Heart right ventricle (tissue), 16 donors: ENCODE results near the gene IFRD2. TPM values are rescaled to one million over a fixed set of nuclear protein-coding genes. Genes with fewer than 3 reads are reported as not detected.

Experiments used
- ATAC-seq, 8 donors: fragments of 200-7000 bp; cut with Tn5 transposase; one replicate each; pipeline ENCODE4 v1.9.1; 2020; ENCODE audit warnings: mild to moderate bottlenecking in 8 of 8, moderate library complexity in 8 of 8, moderate number of reproducible peaks in 1 of 8
- DNase-seq, 2 donors: peaks; one replicate each; pipeline ENCODE4 v3.0.0-alpha.2; 2020
- H3K27ac ChIP-seq, 10 donors: fragments of 200-600 bp; sonication (generic) in 2 of 10; one replicate each; pipeline versions ENCODE4 v1.5.0 to v1.8.0; 2020 to 2022; ENCODE audit warnings: mild to moderate bottlenecking in 3 of 10
- H3K27me3 ChIP-seq, 7 donors: fragments of 200-600 bp; one replicate each; pipeline ENCODE4 v1.8.0; 2021 to 2022; ENCODE audit warnings: mild to moderate bottlenecking in 2 of 7
- H3K36me3 ChIP-seq, 9 donors: fragments of 200-600 bp; sonication (generic) in 1 of 9; one replicate each; pipeline versions ENCODE4 v1.5.0 to v1.8.0; 2020 to 2022; ENCODE audit warnings: mild to moderate bottlenecking in 2 of 9
- H3K4me1 ChIP-seq, 9 donors: fragments of 200-600 bp; sonication (generic) in 1 of 9; one replicate each; pipeline versions ENCODE4 v1.5.0 to v1.8.0; 2020 to 2022; ENCODE audit warnings: mild to moderate bottlenecking in 4 of 9
- H3K4me3 ChIP-seq, 10 donors: fragments of 200-600 bp; sonication (generic) in 2 of 10; one replicate each; pipeline versions ENCODE4 v1.5.0 to v1.8.0; 2020 to 2022; ENCODE audit warnings: mild to moderate bottlenecking in 7 of 10, moderate library complexity in 2 of 10
- H3K9me3 ChIP-seq, 11 donors: fragments of 200-600 bp in 10 of 11; sonication (generic) in 2 of 11; one replicate each; pipeline versions ENCODE4 v1.5.0 to v1.8.0; 2013 to 2022; ENCODE audit warnings: mild to moderate bottlenecking in 2 of 11, control low read depth in 1 of 11, moderate library complexity in 1 of 11
- CTCF ChIP-seq, 9 donors: fragments of 200-600 bp; sonication (generic) in 2 of 9; IDR thresholded peaks; one replicate each; pipeline versions ENCODE4 v1.5.0 to v1.8.0; 2021 to 2022; ENCODE audit warnings: antibody characterized with exemption in 9 of 9, mild to moderate bottlenecking in 5 of 9, moderate library complexity in 1 of 9
- WGBS, 2 donors: extraction: QIAGEN DNeasy Blood & Tissue Kit; methylation state at CpG; one replicate each; pipeline ENCODE4 v1.1.7; 2013; ENCODE audit warnings: inconsistent platforms in 1 of 2; 5-methylcytosine and 5-hydroxymethylcytosine counted together
- intact Hi-C, 10 donors: fragments of 100-400 bp; cut with DNase I; formaldehyde crosslinking; loops; one replicate each; pipeline versions ENCODE4 v1.11.1 to v1.14.2; 2022
- polyA plus RNA-seq, 2 donors: library from polyadenylated mRNA; stranded (reverse); fragments of 200-250 nt; gene quantifications; one replicate each; pipeline ENCODE4 v1.2.3, GENCODE V29; 2013
- total RNA-seq, 10 donors: library from RNA; stranded (reverse); fragmentation: NEBNext Ultra II Directional in 3 of 10; extraction: Animal tissue kit (Norgen Biotek cat#: 25700) in 3 of 10; gene quantifications; one replicate each; pipeline versions ENCODE4 v1.2.1 to v1.2.4, GENCODE V29; 2021 to 2023
- donor health status: Arrhythmogenic right ventricular cardiomyopathy.
- donor health status: ischemic (EF 13 %, LVEDD 7.1; RV severe dilation, severe dysfunction).
- donor health status: healthy with polysubstance abuse.
- donor health status: DM: no; HTN: yes; CAD: no.
- donor health status: DM: no; HTN: no; CAD: no.
- donor health status: ischemic (EF 25% LVEDD 6.9; RV normal size, moderate dysfunction).
- donor health status: ischemic (EF 25% LVEDD 5.7; RV mildly dilated, moderate dysfunction).
- donor health status: healthy.
- donor health status: DM: yes; HTN: yes; CAD: no.
- donor health status: Ischemic cardiomyopathy.
- donor health status: ischemic (EF 35%, LVEDD 5.7; RV mildly dilated, moderate dysfunction).
- donor health status: nonischemic (EF 11% LVEDD 7.7; RV severe dilation, severe dysfunction).
- donor health status: DM: yes; HTN: yes; CAD: no.
- donor health status: PGD.
- donor health status: ischemic (EF 29% LVEDD 5.4; RV normal size, mild dysfunction).
- donor health status: nonischemic (EF 23%, LVEDD 6.1; RV moderate dilation, normal function).

IFRD2 gene
- total and polyA plus RNA-seq, 12 donors = 45.3 to 123 (median 57.0) TPM

DNA sequence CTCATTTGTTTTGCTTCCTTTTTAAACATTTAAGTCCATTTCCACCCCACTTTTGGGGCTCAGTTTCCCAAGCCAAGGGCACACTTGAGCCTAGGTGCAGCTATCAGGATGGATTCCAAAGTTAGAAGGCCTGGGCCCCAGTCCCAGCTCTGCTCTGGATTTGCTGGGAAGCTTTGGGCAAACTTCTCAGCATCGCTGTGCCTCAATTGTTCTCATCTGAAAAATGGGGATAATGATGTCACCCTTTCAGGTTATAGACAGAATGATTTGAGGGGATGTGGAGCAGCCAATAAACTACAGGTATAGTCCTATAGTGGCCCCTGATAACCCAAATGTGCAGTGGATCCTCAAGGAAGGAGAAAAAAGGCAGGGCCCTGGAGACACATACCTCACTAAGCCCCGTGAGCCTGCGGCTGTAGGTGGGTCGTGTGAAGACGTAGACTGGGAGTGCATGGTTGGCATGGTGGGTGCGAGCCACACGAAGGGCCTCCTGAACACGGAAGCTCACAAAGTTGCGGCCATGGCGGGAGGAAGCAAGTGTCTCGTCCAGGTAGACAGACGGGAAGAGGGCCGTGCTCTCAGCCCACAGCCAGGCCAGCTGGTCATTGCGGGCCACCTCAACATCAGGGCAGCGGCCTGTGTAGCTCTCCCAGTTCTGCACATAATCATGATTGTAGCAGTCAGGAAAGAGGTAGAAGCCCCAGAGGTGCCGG, 27.1 kb upstream of the IFRD2 start:
- intact Hi-C loops = no loop called here
- DNase-seq = no peak
- Histone ChIP-seq H3K36me3 (peaks cover 0 to 58% (median 33%) of the 10 kb centered on the region in 9 donors), H3K4me3 (peak overlapping the region in 9 of 10 donors; percentile 57 to 88 (median 81)), H3K27me3 (no peaks in the 10 kb centered on the region), H3K4me1 (peaks cover 24 to 77% (median 61%) of the 10 kb centered on the region in 9 donors), H3K9me3 (no peaks in the 10 kb centered on the region), H3K27ac (peak overlapping the region; percentile 61 to 99 (median 97))
- TF ChIP-seq CTCF (IDR thresholded peaks at IDR 0.05) = no peak
- ATAC-seq = no peak
- 69 to 79% methylated on average over 16 of the region's 16 CpGs for WGBS, 2 donors

DNA sequence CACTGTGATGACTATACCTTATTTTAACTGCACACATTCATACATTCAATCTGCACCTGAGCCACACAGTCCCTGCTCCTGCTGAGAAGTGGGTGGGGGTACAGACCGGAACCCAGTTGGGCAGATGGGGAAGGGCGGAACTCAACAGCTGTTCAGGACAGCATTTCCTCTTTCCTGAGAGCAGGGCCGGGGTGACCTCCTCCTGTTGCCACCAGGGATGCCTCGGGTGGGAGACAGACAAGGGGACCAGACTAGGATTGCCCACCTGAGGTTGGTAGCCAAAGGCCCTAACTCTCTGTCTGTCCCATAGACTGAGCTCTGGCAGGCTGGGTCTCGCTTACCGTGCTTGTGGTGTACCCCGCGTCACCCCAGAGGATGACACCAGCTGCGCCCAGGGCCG, 26.4 kb upstream of the IFRD2 start:
- WGBS, 2 donors = 73 to 85% methylated on average over 10 of the region's 10 CpGs
- TF ChIP-seq CTCF (IDR thresholded peaks at IDR 0.05) = no peak
- Histone ChIP-seq H3K9me3 (no peaks in the 10 kb centered on the region), H3K36me3 (peaks cover 0 to 58% (median 33%) of the 10 kb centered on the region in 9 donors), H3K4me3 (peak overlapping the region in 9 of 10 donors; percentile 57 to 88 (median 81)), H3K27me3 (no peaks in the 10 kb centered on the region), H3K27ac (peak overlapping the region in 9 of 10 donors; percentile 21 to 99 (median 97)), H3K4me1 (peaks cover 19 to 72% (median 55%) of the 10 kb centered on the region in 9 donors)
- no peak for ATAC-seq
- no peak for DNase-seq
- intact Hi-C loops = no loop called here

DNA sequence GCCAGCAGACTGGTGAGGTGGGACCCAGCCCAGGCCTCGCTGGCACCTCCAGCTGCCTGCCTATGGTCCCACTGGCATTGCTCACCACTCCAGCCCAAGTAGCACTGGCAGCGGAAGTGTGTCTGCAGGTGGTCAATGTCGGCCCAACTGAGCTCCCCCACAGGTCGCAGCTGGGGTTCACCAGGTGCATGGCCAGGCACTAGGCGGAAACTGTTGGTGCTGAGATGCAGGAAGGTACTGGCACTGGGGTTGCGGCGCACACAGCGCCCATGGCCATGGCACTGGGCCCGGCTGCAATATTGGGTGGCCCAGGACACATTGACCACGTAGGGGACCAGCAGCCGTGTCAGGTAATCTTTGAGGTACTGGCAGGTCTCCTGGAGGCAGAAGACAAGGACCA, 25.9 kb upstream of the IFRD2 start:
- TF ChIP-seq CTCF (IDR thresholded peaks at IDR 0.05) = no peak
- peak overlapping the region in 9 of 10 donors; percentile 57 to 88 (median 81) for H3K4me3 ChIP-seq
- no peak for DNase-seq
- H3K27me3 ChIP-seq = no peaks in the 10 kb centered on the region
- intact Hi-C loops = no loop called here
- H3K36me3 ChIP-seq = peaks cover 0 to 58% (median 33%) of the 10 kb centered on the region in 9 donors
- ATAC-seq = no peak
- peak overlapping the region in 9 of 10 donors; percentile 21 to 99 (median 91) for H3K27ac ChIP-seq
- peaks cover 17 to 67% (median 52%) of the 10 kb centered on the region in 9 donors for H3K4me1 ChIP-seq
- 86 to 90% methylated on average over 11 of the region's 11 CpGs for WGBS, 2 donors
- H3K9me3 ChIP-seq = no peaks in the 10 kb centered on the region

DNA sequence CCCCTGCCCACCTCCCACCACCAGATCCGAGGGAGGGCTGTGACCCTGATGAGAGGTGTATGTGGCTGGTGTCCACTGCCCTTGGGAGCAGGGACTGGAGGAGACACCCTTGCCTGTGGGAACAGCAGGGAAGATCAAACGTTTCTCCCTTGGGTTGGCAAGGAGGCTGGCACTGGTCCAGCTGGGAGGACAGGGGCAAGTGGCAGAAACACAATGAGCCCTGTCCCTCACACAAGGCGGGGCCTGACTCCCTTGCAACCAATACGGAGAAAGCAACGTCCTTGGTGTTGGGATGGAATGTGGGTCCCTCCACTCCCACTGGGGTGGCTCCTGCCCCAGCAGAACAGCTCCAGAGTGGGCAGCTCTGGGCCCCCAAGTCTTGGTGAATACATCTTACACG, 25.1 kb upstream of the IFRD2 start:
- Histone ChIP-seq H3K36me3 (peaks cover 0 to 58% (median 33%) of the 10 kb centered on the region in 9 donors), H3K27ac (peak overlapping the region in 7 of 10 donors; percentile 28 to 99 (median 52)), H3K9me3 (no peaks in the 10 kb centered on the region), H3K4me1 (peaks cover 17 to 59% (median 49%) of the 10 kb centered on the region in 9 donors), H3K4me3 (peak overlapping the region in 2 of 10 donors; percentile 5 to 74), H3K27me3 (no peaks in the 10 kb centered on the region)
- DNase-seq = no peak
- no peak for ATAC-seq
- no peak for TF ChIP-seq CTCF (IDR thresholded peaks at IDR 0.05)
- 56 to 58% methylated on average over 6 of the region's 6 CpGs for WGBS, 2 donors
- intact Hi-C loops = no loop called here
